Astrocyte of the cerebellum (primary cell): Measurements from ENCODE around the gene GJC2.
A peak's percentile ranks its signal among the peaks of the same experiment; 100 is the strongest.

Experiments
- DNase-seq: peaks from one replicate; pipeline ENCODE4 v3.0.0-alpha.2; 2011; ENCODE audit warnings: low read depth
- H3K4me3 ChIP-seq: 2 replicates; pipeline ENCODE4 v1.5.1; 2011; ENCODE audit warnings: mild to moderate bottlenecking, low read depth, low read length, moderate library complexity
- CTCF ChIP-seq: IDR thresholded peaks from 2 replicates; pipeline ENCODE4 v1.5.1; 2012; ENCODE audit warnings: low read length, low read depth, moderate library complexity, mild to moderate bottlenecking; ENCODE audit errors: missing control alignments
- in situ Hi-C: cut with HindIII; loops from 2 replicates; pipeline ENCODE4 v1.10.0; 2017; ENCODE audit warnings: low sequenced_read_pairs

Gene GJC2

GRCh38 chr1:228125185-228125584, 24.5 kb upstream of the GJC2 start:
- TF ChIP-seq CTCF = no peak
- DNase-seq = no peak
- H3K4me3 ChIP-seq = no peak overlapping the region
- in situ Hi-C loops = loop anchor here (10.0 kb wide), 1 partner anchor 60 kb away; no protein-coding TSS in a partner anchor

GRCh38 chr1:228131766-228132165, 18.0 kb upstream of the GJC2 start:
- TF ChIP-seq CTCF = no peak
- H3K4me3 ChIP-seq = no peak overlapping the region
- in situ Hi-C loops = no loop called here
- DNase-seq = no peak

GRCh38 chr1:228134591-228134990, 15.1 kb upstream of the GJC2 start:
- in situ Hi-C loops = no loop called here
- no peak for DNase-seq
- no peak overlapping the region for H3K4me3 ChIP-seq
- no peak for TF ChIP-seq CTCF

GRCh38 chr1:228136901-228137300, 12.8 kb upstream of the GJC2 start:
- H3K4me3 ChIP-seq = no peak overlapping the region
- DNase-seq = no peak
- TF ChIP-seq CTCF = no peak
- in situ Hi-C loops = no loop called here

GRCh38 chr1:228139406-228139930, 10.3 kb upstream of the GJC2 start:
- peak overlapping the region; percentile 95 for H3K4me3 ChIP-seq
- no peak for TF ChIP-seq CTCF
- no peak for DNase-seq
- in situ Hi-C loops = no loop called here

GRCh38 chr1:228139931-228140723, 9.6 kb upstream of the GJC2 start, which contains the start of gene GUK1:
TSS of gene GUK1 (plus strand) at chr1:228140279. CDS start at chr1:228140303, 24 bp downstream.
- TF ChIP-seq CTCF = no peak
- peak; percentile 95 for DNase-seq
- peak within 1 kb of the TSS; percentile 95 for H3K4me3 ChIP-seq
- in situ Hi-C loops = no loop called here
